ENCODE measurements around the gene SKAP2.

The SKAP2 gene

GRCh38 chr7:26857170-26857505 is 7.3 kb downstream of the SKAP2 start:
- Histone ChIP-seq H2AFZ (no peak overlapping the region), H3K9ac (no peak overlapping the region), H3K36me3 (ENCODE audit: control insufficient read depth, insufficient read depth, low read length) (no peaks in the 10 kb centered on the region), H3K4me2 (ENCODE audit: low read length) (peak overlapping the region; percentile 96), H3K79me2 (no peaks in the 10 kb centered on the region), H3K4me1 (no peaks in the 10 kb centered on the region), H3K27me3 (ENCODE audit: control insufficient read depth, insufficient read depth, low read length) (no peaks in the 10 kb centered on the region), H3K9me3 (ENCODE audit: control insufficient read depth, low read length) (no peaks in the 10 kb centered on the region), H3K4me3 (ENCODE audit: low read depth, low read length) (peak overlapping the region; percentile 65), H3K27ac (no peak overlapping the region)
- no peak for TF ChIP-seq CTCF (IDR thresholded peaks at IDR 0.05)

- H3K9me3 ChIP-seq (ENCODE audit: control insufficient read depth, low read length): no peaks in the 10 kb centered on the region
- no peaks in the 10 kb centered on the region for H3K36me3 ChIP-seq (ENCODE audit: control insufficient read depth, insufficient read depth, low read length)
- no peaks in the 10 kb centered on the region for H3K4me1 ChIP-seq
- no peaks in the 10 kb centered on the region for H3K79me2 ChIP-seq
- H3K27me3 ChIP-seq (ENCODE audit: control insufficient read depth, insufficient read depth, low read length): no peaks in the 10 kb centered on the region
- TF ChIP-seq CTCF (IDR thresholded peaks at IDR 0.05): no peak
- H3K4me2 ChIP-seq (ENCODE audit: low read length): peak overlapping the region; percentile 96
- H3K27ac ChIP-seq: no peak overlapping the region
- H3K4me3 ChIP-seq (ENCODE audit: low read depth, low read length): peak overlapping the region; percentile 65
- no peak overlapping the region for H2AFZ ChIP-seq
- H3K9ac ChIP-seq: no peak overlapping the region
Measured at GRCh38 chr7:26856176-26856985, 8.0 kb downstream of the SKAP2 start.

- H3K4me1 ChIP-seq: no peaks in the 10 kb centered on the region
- H2AFZ ChIP-seq: no peak overlapping the region
- H3K79me2 ChIP-seq: no peaks in the 10 kb centered on the region
- H3K36me3 ChIP-seq (ENCODE audit: control insufficient read depth, insufficient read depth, low read length): no peaks in the 10 kb centered on the region
- peak overlapping the region; percentile 96 for H3K4me2 ChIP-seq (ENCODE audit: low read length)
- no peaks in the 10 kb centered on the region for H3K9me3 ChIP-seq (ENCODE audit: control insufficient read depth, low read length)
- no peaks in the 10 kb centered on the region for H3K27me3 ChIP-seq (ENCODE audit: control insufficient read depth, insufficient read depth, low read length)
- H3K27ac ChIP-seq: no peak overlapping the region
- H3K9ac ChIP-seq: no peak overlapping the region
- no peak for TF ChIP-seq CTCF (IDR thresholded peaks at IDR 0.05)
- peak overlapping the region; percentile 65 for H3K4me3 ChIP-seq (ENCODE audit: low read depth, low read length)
Measured at GRCh38 chr7:26854876-26855855, 9.2 kb downstream of the SKAP2 start.

DNA sequence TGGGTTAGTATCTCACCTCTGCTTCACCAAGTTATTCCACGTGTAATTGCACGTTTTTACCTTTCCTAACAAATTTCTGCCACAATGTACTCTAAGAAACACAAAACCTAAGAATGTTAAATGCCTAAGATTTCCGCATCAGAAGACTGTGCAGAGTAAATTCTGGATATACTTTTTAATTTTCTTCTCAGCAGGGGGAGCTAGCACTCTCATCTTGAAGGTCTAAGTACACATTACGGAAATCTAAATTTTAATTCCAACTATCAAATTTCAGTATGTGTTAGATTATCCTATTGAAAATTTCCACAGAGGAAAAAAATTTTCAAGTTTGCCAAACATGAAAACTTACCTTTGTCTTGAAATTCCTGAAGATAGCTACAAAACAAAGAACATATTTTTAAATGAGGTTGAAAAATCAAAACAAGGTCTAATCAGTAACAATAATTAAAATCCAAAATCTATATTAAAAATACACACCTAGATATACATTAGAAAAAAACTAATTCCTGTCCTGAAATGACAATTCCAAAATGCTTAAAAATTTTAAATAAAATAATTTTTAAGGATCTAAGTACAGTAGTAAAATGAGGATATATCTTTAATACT is 10.5 kb downstream of the SKAP2 start:
- Histone ChIP-seq H3K36me3 (ENCODE audit: control insufficient read depth, insufficient read depth, low read length) (no peaks in the 10 kb centered on the region), H2AFZ (no peak overlapping the region), H3K9me3 (ENCODE audit: control insufficient read depth, low read length) (no peaks in the 10 kb centered on the region), H3K27me3 (ENCODE audit: control insufficient read depth, insufficient read depth, low read length) (no peaks in the 10 kb centered on the region), H3K4me2 (ENCODE audit: low read length) (peak overlapping the region; percentile 31), H3K4me3 (ENCODE audit: low read depth, low read length) (peak overlapping the region; percentile 42), H3K79me2 (no peaks in the 10 kb centered on the region), H3K27ac (no peak overlapping the region), H3K4me1 (no peaks in the 10 kb centered on the region), H3K9ac (no peak overlapping the region)
- peak; percentile 65 for TF ChIP-seq CTCF (IDR thresholded peaks at IDR 0.05)

Data from parathyroid adenoma (tissue), 2 donors.